Measurements from ENCODE around the gene CCRL2. TPM values are rescaled to one million over a fixed set of nuclear protein-coding genes. Genes with fewer than 3 reads are reported as not detected.

The CCRL2 gene
- total RNA-seq, 1 experiment from 2014 or later, result 0.29 TPM

Other genes with a start within 250 kb of the CCRL2 start
- not detected in 2 replicates for gene CCR1, start 198.9 kb upstream of the CCRL2 start, total RNA-seq (2014; rRNA removed; shearing (Covaris generic))
- gene CCR3, start 164.8 kb upstream of the CCRL2 start, total RNA-seq (2014; rRNA removed; shearing (Covaris generic)), result not detected in 2 replicates
- not detected in 2 replicates for gene CCR2, start 53.1 kb upstream of the CCRL2 start, total RNA-seq (2014; rRNA removed; shearing (Covaris generic))
- not detected in 2 replicates for gene CCR5, start 36.3 kb upstream of the CCRL2 start, total RNA-seq (2014; rRNA removed; shearing (Covaris generic))
- not detected in 2 replicates for gene LTF, start 57.6 kb downstream of the CCRL2 start, total RNA-seq (2014; rRNA removed; shearing (Covaris generic))
- not detected in 2 replicates for gene RTP3, start 90.7 kb downstream of the CCRL2 start, total RNA-seq (2014; rRNA removed; shearing (Covaris generic))
- 0.36 and 0.40 TPM in 2 replicates for gene LRRC2, start 159.0 kb downstream of the CCRL2 start, total RNA-seq (2014; rRNA removed; shearing (Covaris generic))
- gene FAM240A, start 205.3 kb downstream of the CCRL2 start, total RNA-seq (2014; rRNA removed; shearing (Covaris generic)), result not detected in 2 replicates

Measured in Daoy (cell line).